Lung (tissue), 12 donors: ENCODE data around the gene ALCAM. TPM values are rescaled to one million over a fixed set of nuclear protein-coding genes. Genes with fewer than 3 reads are reported as not detected.
"Not testable (repeated sequence)": the region's sequence is repeated elsewhere in the genome, so short reads cannot be mapped to it uniquely, and the experiment has no call there.

Experiments used
- ATAC-seq: fragments of 200-7000 bp; cut with Tn5 transposase; one replicate; pipeline ENCODE4 v1.9.1; 2020; ENCODE audit warnings: moderate number of reproducible peaks; ENCODE audit not compliant: insufficient read depth, low FRiP score
- DNase-seq, 3 donors: peaks; one replicate each; pipeline ENCODE4 v3.0.0-alpha.2; 2013 to 2017
- H3K27ac ChIP-seq, 2 donors: one replicate each; pipeline ENCODE4 v1.5.1; 2013; ENCODE audit warnings: mild to moderate bottlenecking in 2 of 2, moderate library complexity in 2 of 2, control low read depth in 1 of 2, inconsistent platforms in 1 of 2, low read depth in 1 of 2, low read length in 1 of 2
- H3K27me3 ChIP-seq, 3 donors: one replicate each; pipeline ENCODE4 v1.5.1; 2013; ENCODE audit warnings: low read length in 2 of 3; ENCODE audit not compliant: control insufficient read depth in 3 of 3, insufficient read depth in 3 of 3
- H3K36me3 ChIP-seq, 4 donors: one replicate each; pipeline ENCODE4 v1.5.1; 2013; ENCODE audit warnings: low read length in 4 of 4, mild to moderate bottlenecking in 1 of 4, moderate library complexity in 1 of 4; ENCODE audit not compliant: control insufficient read depth in 4 of 4, insufficient read depth in 4 of 4
- H3K4me1 ChIP-seq, 5 donors: one replicate each; pipeline ENCODE4 v1.5.1; 2013; ENCODE audit warnings: low read length in 5 of 5, mild to moderate bottlenecking in 2 of 5, moderate library complexity in 1 of 5; ENCODE audit not compliant: control insufficient read depth in 5 of 5, insufficient read depth in 5 of 5
- H3K4me3 ChIP-seq: one replicate; pipeline ENCODE4 v1.5.1; 2013; ENCODE audit warnings: mild to moderate bottlenecking, control low read depth, moderate library complexity
- H3K9ac ChIP-seq, 2 donors: one replicate each; pipeline ENCODE4 v1.5.1; 2013; ENCODE audit warnings: low read length in 2 of 2, control low read depth in 1 of 2; ENCODE audit not compliant: insufficient read depth in 1 of 2
- H3K9me3 ChIP-seq, 4 donors: one replicate each; pipeline ENCODE4 v1.5.1; 2013; ENCODE audit warnings: low read length in 3 of 4, mild to moderate bottlenecking in 1 of 4, moderate library complexity in 1 of 4; ENCODE audit not compliant: control insufficient read depth in 4 of 4, insufficient read depth in 3 of 4
- CTCF ChIP-seq: IDR thresholded peaks from 2 replicates; pipeline ENCODE4 v1.5.1; 2012; ENCODE audit warnings: mild to moderate bottlenecking; ENCODE audit errors: control extremely low read depth, extremely low read depth
- WGBS, 2 donors: extraction: QIAGEN DNeasy Blood & Tissue Kit; methylation state at CpG; one replicate each; pipeline ENCODE4 v1.1.7; 2013; 5-methylcytosine and 5-hydroxymethylcytosine counted together
- polyA plus RNA-seq, 2 donors: library from polyadenylated mRNA; stranded (reverse); fragments of 200-250 nt; gene quantifications; one replicate each; pipeline ENCODE4 v1.2.1, GENCODE V29; 2013
- total RNA-seq, 2 donors: library from RNA; depleted of rRNA in 1 of 2; stranded (reverse); fragments of >200 nt in 1 of 2; gene quantifications; one replicate each; pipeline ENCODE4 v1.2.1, GENCODE V29; 2014 to 2021
- donor health status: control.
- donor health status: control.
- donor health status: Bipolar disorder and iron deficiency.
- donor health status: healthy.
- donor health status: DM: yes; HTN: yes; CAD: no.

Gene ALCAM
- total and polyA plus RNA-seq, 4 donors, result 55.9 to 252 (median 109) TPM

- Histone ChIP-seq H3K27ac (no peak overlapping the region), H3K4me1 (peaks cover 0 to 4% (median 0%) of the 10 kb centered on the region in 5 donors), H3K27me3 (no peaks in the 10 kb centered on the region), H3K36me3 (no peaks in the 10 kb centered on the region), H3K9ac (no peak overlapping the region), H3K9me3 (no peaks in the 10 kb centered on the region), H3K4me3 (no peak overlapping the region)
- no peak for ATAC-seq
- no peak for TF ChIP-seq CTCF
- DNase-seq, result no peak
These were observed 19.3 kb downstream of the ALCAM start for GRCh38 chr3:105385819-105386508.

- Histone ChIP-seq H3K4me1 (peaks cover 0 to 4% (median 0%) of the 10 kb centered on the region in 5 donors), H3K4me3 (no peak overlapping the region), H3K27me3 (no peaks in the 10 kb centered on the region), H3K9me3 (no peaks in the 10 kb centered on the region), H3K9ac (no peak overlapping the region), H3K27ac (no peak overlapping the region), H3K36me3 (no peaks in the 10 kb centered on the region)
- DNase-seq (peak; percentile 12 to 33 (median 23)), ATAC-seq (peak; percentile 53)
- 64 to 77% methylated on average over 5 of the region's 5 CpGs for WGBS, 2 donors
- no peak for TF ChIP-seq CTCF
These were observed 20.5 kb downstream of the ALCAM start for GRCh38 chr3:105387122-105387751.

- ATAC-seq (no peak), DNase-seq (no peak)
- Histone ChIP-seq H3K36me3 (no peaks in the 10 kb centered on the region), H3K9ac (no peak overlapping the region), H3K27ac (no peak overlapping the region), H3K4me1 (peaks cover 0 to 4% (median 0%) of the 10 kb centered on the region in 5 donors), H3K4me3 (no peak overlapping the region), H3K27me3 (no peaks in the 10 kb centered on the region), H3K9me3 (no peaks in the 10 kb centered on the region)
- no peak for TF ChIP-seq CTCF
- 6 to 35% methylated on average over 1 of the region's 1 CpG for WGBS, 2 donors
These were observed 21.5 kb downstream of the ALCAM start for GRCh38 chr3:105388176-105388575.

DNA sequence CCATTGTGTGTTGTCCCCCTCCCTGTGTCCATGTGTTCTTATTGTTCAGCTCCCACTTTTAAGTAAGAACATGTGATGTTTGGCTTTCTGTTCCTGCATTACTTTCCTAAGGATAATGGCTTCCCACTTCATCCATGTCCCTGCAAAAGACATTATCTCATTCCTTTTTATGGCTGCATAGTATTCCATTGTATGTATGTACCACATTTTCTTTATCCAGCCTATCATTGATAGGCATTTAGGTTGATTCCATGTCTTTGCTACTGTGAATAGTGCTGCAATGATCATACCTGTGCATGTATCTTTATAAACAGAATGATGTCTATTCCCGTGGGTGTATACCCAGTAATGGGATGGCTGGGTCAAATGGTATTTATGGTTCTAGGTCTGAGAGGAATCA, 23.1 kb downstream of the ALCAM start:
- H3K9ac ChIP-seq, H3K4me1 ChIP-seq, H3K4me3 ChIP-seq, DNase-seq, H3K27ac ChIP-seq, H3K9me3 ChIP-seq, H3K36me3 ChIP-seq, ATAC-seq, H3K27me3 ChIP-seq: not testable (repeated sequence)
- WGBS, 2 donors, result 93% methylated on average over 1 of the region's 1 CpG

- H3K4me3 ChIP-seq, H3K9ac ChIP-seq, H3K36me3 ChIP-seq, H3K9me3 ChIP-seq, H3K4me1 ChIP-seq, H3K27me3 ChIP-seq, DNase-seq, H3K27ac ChIP-seq, ATAC-seq: not testable (repeated sequence)
These were observed 25.9 kb downstream of the ALCAM start for GRCh38 chr3:105392598-105392997.
